BE2C (cell line): ENCODE results near the gene HECW1.

Experiments used
- DNase-seq: peaks from one replicate; pipeline ENCODE4 v3.0.0-alpha.2; 2020
- H3K27me3 ChIP-seq: fragments of 250-450 bp; sonication (Bioruptor Pico); 2 replicates; pipeline ENCODE4 v1.5.1; 2020; ENCODE audit warnings: mild to moderate bottlenecking
- H3K36me3 ChIP-seq: fragments of 250-450 bp; sonication (Bioruptor Pico); 2 replicates; pipeline ENCODE4 v1.5.1; 2020; ENCODE audit warnings: mild to moderate bottlenecking
- H3K4me1 ChIP-seq: fragments of 250-450 bp; sonication (Bioruptor Pico); 2 replicates; pipeline ENCODE4 v1.5.1; 2020
- H3K4me3 ChIP-seq: 2 replicates; pipeline ENCODE4 v1.5.1; 2011; ENCODE audit warnings: low read depth, low read length
- H3K9me3 ChIP-seq: fragments of 250-450 bp; sonication (Bioruptor Pico); 2 replicates; pipeline ENCODE4 v1.5.1; 2020
- CTCF ChIP-seq: IDR thresholded peaks from 2 replicates; pipeline ENCODE4 v1.5.1; 2012; ENCODE audit warnings: mild to moderate bottlenecking, low read depth, low read length

The HECW1 gene

GRCh38 chr7:43390576-43390975 is 278.1 kb downstream of the HECW1 start:
- Histone ChIP-seq H3K27me3 (0 out of 2 replicates have a peak, but pooled peaks cover 2% of the 10 kb centered on the region), H3K4me1 (no peaks in the 10 kb centered on the region), H3K9me3 (no peaks in the 10 kb centered on the region; the same call in 1 of the 2 replicates), H3K36me3 (no peaks in the 10 kb centered on the region), H3K4me3 (no peak overlapping the region)
- TF ChIP-seq CTCF, result no peak
- no peak for DNase-seq

DNA sequence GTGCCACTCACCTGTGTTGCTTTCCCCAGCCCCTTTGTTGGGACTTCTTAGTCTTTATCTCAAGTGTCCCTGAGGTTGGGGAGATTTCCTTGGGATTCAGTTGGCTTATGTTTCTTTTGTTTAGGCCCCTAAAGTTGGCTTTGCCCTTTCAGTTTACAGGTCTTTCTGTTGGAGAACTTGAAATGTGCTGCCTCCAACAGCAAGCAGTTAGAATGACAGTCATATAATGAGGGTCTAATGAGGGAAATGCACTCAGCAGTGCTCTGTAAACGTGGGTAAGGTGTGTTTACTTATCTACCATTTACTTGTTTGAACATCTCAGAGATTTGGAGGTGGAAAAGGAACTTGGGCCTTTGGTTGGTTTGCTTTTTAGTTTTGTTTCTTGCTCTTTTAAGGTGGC is 279.1 kb downstream of the HECW1 start:
- H3K4me1 ChIP-seq, result no peaks in the 10 kb centered on the region
- TF ChIP-seq CTCF, result no peak

GRCh38 chr7:43392638-43393330 is 280.3 kb downstream of the HECW1 start:
- H3K9me3 ChIP-seq, result no peaks in the 10 kb centered on the region
- no peaks in the 10 kb centered on the region for H3K36me3 ChIP-seq
- H3K27me3 ChIP-seq, result 0 out of 2 replicates have a peak, but pooled peaks cover 2% of the 10 kb centered on the region
- DNase-seq, result no peak
- TF ChIP-seq CTCF, result no peak
- H3K4me3 ChIP-seq, result no peak overlapping the region
- H3K4me1 ChIP-seq, result no peaks in the 10 kb centered on the region

More for the DNA sequence above, 279.1 kb downstream of the HECW1 start:
- H3K27me3 ChIP-seq, result 0 out of 2 replicates have a peak, but pooled peaks cover 2% of the 10 kb centered on the region
- no peak for DNase-seq
- no peaks in the 10 kb centered on the region for H3K36me3 ChIP-seq
- H3K4me3 ChIP-seq, result no peak overlapping the region
- no peaks in the 10 kb centered on the region for H3K9me3 ChIP-seq

DNA sequence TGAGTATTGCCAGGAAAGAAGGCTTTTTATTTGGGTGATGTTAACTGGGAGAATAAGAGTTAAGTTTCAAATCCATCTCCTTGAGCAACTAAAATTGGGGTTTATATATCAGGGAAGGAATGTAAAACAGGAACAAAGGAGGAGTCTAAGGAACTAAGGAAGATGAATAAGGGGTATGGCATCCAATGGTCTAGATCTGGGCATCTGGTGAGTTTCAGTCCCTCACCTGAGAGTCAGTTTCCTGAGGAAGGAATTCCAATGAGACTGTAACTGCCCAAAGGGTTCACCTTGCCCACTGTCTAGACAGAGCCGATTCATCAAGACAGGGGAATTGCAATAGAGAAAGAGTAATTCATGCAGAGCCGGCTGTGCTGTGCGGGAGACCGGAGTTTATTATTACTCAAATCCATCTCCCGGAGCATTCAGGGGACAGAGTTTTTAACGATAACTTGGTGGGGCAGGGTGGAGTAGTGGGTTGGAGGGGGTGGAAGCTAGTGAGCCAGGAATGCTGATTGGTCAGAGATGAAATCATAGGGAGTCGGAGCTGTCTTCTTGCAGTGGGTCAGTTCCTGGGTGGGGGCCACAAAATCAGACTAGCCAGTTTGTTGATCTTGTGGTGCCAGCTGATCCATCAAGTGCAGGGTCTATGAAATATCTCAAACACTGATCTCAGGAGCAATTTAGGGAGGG is 282.1 kb downstream of the HECW1 start:
- no peak for TF ChIP-seq CTCF
- H3K4me1 ChIP-seq, result no peaks in the 10 kb centered on the region
- H3K9me3 ChIP-seq, result no peaks in the 10 kb centered on the region
- no peak for DNase-seq
- H3K27me3 ChIP-seq, result no peaks in the 10 kb centered on the region
- no peaks in the 10 kb centered on the region for H3K36me3 ChIP-seq
- no peak overlapping the region for H3K4me3 ChIP-seq

DNA sequence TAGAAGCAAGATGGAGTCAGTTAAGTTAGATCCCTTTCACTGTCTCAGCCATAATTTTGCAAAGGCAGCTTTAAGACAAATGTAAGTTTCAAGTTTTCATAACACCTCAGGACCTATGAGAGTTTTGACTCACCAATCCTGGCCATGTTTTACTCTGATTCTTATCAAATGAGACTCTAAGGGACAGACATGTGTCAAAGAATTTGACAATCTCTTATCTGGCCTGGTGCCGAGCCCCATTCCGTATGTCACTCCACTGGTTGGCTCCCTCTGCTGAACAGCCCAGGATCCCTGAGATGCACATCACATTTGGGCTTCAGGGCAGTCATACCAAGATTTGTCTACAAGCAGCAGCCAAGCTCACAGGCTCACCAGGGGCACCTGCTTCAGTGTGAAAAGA is 282.9 kb downstream of the HECW1 start:
- no peaks in the 10 kb centered on the region for H3K9me3 ChIP-seq
- no peak for DNase-seq
- no peaks in the 10 kb centered on the region for H3K4me1 ChIP-seq
- H3K27me3 ChIP-seq, result no peaks in the 10 kb centered on the region
- H3K36me3 ChIP-seq, result no peaks in the 10 kb centered on the region
- no peak for TF ChIP-seq CTCF
- no peak overlapping the region for H3K4me3 ChIP-seq

DNA sequence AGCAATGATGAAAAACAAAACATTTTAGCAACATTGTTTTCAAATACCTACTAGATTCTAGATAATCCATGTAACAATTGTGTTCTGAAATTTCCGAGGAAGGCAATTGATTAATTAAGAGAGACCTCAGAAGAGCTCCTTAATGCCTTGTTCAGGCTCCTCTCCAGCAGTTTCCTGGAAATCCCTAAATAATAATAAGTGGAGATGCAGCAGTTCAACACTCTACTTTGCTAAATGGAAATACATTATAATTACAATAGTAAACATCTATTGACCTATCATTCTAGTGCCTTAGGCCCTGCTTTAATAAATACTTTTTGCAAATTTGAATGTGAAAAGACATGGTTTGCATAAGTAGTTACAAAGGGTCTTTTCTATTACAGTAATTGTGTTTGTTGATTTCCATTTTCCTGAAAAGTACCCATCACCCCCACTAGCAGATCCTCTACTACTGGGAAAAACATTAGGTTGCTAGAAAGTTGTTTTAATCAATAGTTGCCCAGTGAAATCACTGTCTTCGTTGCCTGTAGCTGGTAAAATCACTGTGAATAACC is 283.8 kb downstream of the HECW1 start:
- H3K4me1 ChIP-seq, result no peaks in the 10 kb centered on the region
- no peaks in the 10 kb centered on the region for H3K9me3 ChIP-seq
- DNase-seq, result no peak
- H3K36me3 ChIP-seq, result no peaks in the 10 kb centered on the region
- H3K27me3 ChIP-seq, result no peaks in the 10 kb centered on the region
- TF ChIP-seq CTCF, result no peak
- no peak overlapping the region for H3K4me3 ChIP-seq
